ENCODE results near the gene HDDC3.

HDDC3 gene

DNA sequence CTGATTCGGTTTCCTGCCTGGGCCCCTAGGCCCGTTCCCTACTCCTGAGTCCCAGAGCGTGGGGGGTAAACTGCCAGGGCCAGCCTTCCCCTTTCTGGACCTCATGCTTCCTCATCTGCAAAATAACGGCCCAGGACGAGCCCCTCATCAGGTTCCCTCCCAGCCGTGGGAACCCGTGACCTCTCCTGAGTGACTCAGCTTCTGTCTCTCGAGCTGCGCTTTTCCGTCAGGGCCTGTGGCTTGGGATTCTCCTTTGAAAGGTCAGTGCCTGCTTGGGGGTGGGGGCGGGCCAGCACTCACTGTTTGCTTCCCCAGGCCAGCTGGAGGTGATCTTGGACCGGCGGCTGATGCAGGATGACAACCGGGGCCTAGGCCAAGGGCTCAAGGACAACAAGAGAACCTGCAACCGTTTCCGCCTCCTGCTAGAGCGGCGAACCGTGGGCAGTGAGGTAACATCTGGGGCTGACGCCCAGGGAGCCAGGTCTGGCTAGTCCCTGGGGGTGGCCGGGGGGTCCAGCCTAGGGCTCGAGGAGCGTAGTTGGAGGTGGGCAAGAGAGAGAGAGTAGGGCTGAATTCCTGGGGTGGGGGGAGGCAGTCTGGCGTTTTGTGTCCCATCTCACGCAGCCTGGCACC, 16.4 kb downstream of the HDDC3 start:
- in situ Hi-C loops (cut with MboI; ENCODE audit: low sequenced_read_pairs, unreplicated experiment): no loop called here
- no peak for TF ChIP-seq CTCF (IDR thresholded peaks at IDR 0.05; ENCODE audit: borderline replicate concordance, control extremely low read depth, extremely low read depth, insufficient read depth, missing control alignments)
- no peak for DNase-seq (ENCODE audit: low spot score)

DNA sequence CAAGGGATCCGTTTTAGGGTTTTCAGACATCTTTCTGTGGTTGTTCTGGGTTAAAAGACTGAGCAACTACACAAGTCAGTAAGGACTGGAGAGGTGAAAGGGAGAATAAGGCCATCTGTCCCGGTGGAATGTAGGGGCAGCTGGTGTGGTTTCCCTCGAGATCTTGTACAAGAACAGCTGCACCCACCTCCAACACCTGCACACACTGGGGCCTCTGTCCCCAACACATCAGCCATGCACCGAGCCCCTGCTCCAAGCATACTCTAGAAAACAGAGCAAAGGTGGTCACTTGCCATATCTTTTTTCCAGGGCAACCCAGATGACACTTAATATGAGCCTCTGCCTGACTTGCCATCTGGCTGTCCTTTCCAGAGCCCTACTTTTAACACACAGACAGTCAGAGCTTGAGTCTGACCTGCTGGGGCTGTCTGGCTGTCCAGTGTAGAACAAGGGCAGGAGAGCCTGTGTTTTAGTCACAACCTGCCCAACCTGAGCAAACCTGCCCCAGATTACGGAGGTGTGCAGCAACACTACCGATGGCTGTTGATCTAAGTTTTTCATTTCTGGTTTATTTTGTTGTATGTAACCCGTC, 17.0 kb downstream of the HDDC3 start:
- DNase-seq (ENCODE audit: low spot score): no peak
- no peak for TF ChIP-seq CTCF (IDR thresholded peaks at IDR 0.05; ENCODE audit: borderline replicate concordance, control extremely low read depth, extremely low read depth, insufficient read depth, missing control alignments)
- in situ Hi-C loops (cut with MboI; ENCODE audit: low sequenced_read_pairs, unreplicated experiment): no loop called here

- no peak for DNase-seq (ENCODE audit: low spot score)
- no peak for TF ChIP-seq CTCF (IDR thresholded peaks at IDR 0.05; ENCODE audit: borderline replicate concordance, control extremely low read depth, extremely low read depth, insufficient read depth, missing control alignments)
- in situ Hi-C loops (cut with MboI; ENCODE audit: low sequenced_read_pairs, unreplicated experiment): no loop called here
Measured at GRCh38 chr15:90914305-90915080, 17.9 kb downstream of the HDDC3 start.

DNA sequence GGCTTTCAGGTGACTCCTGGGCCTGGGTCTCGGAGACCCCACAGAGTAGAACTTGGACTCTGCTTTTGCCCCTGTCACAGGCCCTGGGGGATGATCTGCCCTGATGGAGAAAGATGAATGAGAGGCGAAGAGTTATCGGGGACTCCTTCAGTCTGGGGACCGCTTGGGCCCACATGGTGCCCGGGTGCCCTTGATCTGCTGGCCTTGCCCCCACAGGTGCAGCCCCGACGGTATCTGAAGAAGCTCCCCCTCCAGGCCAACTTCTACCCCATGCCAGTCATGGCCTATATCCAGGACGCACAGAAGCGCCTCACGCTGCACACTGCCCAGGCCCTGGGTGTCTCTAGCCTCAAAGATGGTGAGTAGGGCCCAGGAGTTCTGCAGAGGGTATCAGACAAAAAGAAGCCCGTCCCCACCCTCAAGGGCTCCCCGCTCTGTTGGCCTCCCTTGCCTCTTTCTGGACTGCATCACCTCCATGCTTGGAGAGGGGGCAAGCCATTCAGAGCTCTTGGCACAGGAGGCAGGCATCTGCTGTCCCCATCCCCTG, 18.9 kb downstream of the HDDC3 start:
- in situ Hi-C loops (cut with MboI; ENCODE audit: low sequenced_read_pairs, unreplicated experiment): no loop called here
- TF ChIP-seq CTCF (IDR thresholded peaks at IDR 0.05; ENCODE audit: borderline replicate concordance, control extremely low read depth, extremely low read depth, insufficient read depth, missing control alignments): no peak

DNA sequence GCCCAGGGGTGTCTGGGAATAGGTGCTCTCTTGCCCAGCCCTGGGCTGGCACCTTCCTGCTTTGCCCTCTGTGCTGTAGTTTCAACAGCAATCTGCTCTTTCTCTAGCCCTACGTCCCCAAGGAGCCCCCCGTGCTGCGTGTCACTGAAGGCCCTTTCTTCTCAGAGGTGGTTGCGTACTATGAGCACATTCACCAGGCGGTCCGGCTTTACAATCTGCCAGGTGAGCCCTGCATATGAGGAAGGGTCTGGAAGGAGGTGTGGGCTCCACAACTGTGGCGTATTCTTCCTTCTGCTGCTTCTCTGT, 19.6 kb downstream of the HDDC3 start:
- in situ Hi-C loops (cut with MboI; ENCODE audit: low sequenced_read_pairs, unreplicated experiment): no loop called here
- no peak for TF ChIP-seq CTCF (IDR thresholded peaks at IDR 0.05; ENCODE audit: borderline replicate concordance, control extremely low read depth, extremely low read depth, insufficient read depth, missing control alignments)
- no peak for DNase-seq (ENCODE audit: low spot score)

More for the DNA sequence above, 18.9 kb downstream of the HDDC3 start:
- DNase-seq (ENCODE audit: low spot score): no peak

DNA sequence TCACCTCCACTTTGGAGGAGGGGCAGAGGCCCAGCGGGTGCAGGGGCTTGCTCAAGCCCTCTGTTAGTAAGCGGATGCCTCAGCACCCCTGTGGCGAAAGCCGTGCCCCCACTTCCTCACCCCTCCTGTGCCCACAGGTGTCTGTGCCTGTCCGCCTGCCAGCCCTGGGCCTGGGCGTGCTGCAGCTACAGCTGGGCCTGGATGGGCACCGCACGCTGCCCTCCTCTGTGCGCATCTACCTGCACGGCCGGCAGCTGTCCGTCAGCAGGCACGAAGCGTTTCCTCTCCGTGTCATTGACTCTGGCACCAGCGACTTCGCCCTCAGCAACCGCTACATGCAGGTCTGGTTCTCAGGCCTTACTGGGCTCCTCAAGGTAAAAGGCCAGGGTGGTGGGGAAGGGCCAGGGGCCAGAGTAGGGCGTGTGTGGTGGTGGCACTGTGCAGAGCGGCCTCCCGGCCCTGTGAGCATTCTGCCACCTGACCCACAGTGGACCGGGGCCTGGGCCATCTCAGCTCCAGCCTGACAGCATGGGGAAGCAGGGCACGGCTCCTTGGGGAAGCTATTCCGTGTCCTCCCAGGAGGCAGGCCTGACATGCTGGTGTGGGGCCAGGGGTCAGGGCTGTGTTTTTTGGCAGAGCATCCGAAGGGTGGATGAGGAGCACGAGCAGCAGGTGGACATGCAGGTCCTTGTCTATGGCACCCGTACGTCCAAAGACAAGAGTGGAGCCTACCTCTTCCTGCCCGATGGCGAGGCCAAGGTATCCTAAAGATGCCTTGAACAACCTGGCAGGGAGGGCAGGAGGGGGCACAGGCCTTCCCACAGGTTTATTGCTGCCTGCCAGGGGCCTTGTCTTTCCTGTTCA, 20.2 kb downstream of the HDDC3 start:
- no peak for TF ChIP-seq CTCF (IDR thresholded peaks at IDR 0.05; ENCODE audit: borderline replicate concordance, control extremely low read depth, extremely low read depth, insufficient read depth, missing control alignments)
- DNase-seq (ENCODE audit: low spot score): no peak
- in situ Hi-C loops (cut with MboI; ENCODE audit: low sequenced_read_pairs, unreplicated experiment): no loop called here
